Kasumi-1 (cell line): Measurements from ENCODE around the gene CELF1.

Experiments
- DNase-seq, 2 experiments: peaks; one replicate each; lab custom pipeline; 2025; lab: John Stamatoyannopoulos, UW

CELF1 gene

DNA sequence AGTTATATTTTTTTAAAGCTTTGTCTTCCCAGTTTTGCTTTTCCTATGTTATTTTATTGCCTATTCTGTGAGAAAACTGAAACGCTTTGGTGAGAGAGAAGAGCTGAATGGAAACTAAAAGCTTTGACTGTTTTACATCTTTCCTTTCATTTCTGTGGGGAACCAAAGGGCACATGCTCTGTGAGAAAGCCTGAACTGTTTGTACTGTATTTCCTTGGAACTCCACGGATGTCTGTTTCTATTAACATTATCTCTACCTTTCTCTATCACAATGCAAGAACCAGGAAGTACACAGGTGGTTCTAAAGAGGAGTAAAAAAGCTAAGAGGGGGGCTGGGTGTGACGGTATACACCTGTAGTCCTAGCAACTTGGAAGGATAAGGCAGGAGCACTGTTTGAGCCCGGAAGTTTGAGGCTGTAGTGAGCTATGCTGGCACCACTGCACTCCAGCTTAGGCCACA, 43.8 kb downstream of the CELF1 start:
- no peak for DNase-seq

- DNase-seq, result no peak
Measured at GRCh38 chr11:47508240-47508957, 44.5 kb downstream of the CELF1 start.

DNA sequence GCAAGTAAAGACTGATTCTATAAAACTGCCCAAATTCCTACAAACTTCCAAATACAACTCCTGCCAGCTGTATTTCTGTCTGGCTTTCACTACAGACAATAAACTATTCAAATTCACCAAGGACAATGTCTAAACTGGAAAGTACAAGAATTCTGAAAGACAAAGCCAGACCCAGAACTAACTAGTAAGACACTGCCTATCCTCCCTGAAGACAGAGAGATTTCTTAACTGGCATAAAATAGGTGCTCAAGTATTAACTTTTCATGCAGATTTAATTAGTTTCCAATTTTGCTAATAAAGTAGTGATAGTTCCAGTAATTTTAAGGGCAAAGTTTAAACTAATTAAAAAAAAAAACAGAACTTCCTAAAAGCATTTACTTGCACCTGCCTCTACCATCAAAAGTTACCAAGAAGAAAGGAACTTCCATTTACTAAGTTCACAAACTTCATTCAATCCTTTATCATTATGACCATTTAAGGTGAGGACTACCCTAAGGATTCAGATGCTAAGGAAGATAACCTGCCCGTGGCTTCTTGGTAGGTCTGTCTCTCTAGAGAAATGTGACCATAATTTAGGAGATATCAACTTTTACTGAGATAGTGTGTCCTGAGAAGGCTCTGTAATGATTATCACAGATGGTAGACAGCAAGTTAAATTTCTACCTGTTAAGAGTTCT, 45.2 kb downstream of the CELF1 start:
- DNase-seq, result no peak

DNA sequence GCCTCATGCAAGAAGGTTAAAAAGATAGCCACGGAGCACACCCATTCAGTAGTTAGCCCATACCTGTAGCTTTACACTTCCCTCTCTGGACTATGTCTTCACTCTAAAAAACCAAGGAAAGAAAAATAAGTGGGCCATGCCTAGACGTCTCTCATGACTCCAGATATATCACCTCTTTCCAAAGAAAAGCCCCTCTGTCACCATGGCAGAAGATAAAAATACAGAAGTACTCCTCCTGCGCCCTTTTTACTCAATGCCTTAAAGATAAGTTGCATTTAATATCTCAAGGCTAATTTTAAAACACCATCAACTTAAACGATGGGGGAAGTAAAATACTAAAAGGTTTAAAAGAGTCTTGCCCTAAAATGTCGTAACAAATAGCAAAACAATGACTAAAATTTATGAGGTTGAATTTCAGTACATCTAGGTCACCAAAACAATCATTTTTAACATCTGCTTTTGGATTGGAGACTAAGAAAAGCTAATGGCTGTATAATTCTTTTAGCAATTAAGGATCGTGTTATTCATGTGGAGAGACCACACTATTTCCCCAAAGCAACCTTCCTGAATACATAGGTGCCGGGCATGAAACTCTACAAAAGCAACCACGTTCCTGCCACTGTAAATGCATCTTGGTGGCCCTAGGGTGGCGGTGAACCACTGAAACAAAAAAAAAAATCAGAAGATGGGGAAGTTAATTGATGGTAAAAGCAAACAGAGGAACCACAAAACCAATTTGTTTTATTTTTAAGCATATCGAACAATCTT, 46.0 kb downstream of the CELF1 start:
- DNase-seq, result no peak

DNA sequence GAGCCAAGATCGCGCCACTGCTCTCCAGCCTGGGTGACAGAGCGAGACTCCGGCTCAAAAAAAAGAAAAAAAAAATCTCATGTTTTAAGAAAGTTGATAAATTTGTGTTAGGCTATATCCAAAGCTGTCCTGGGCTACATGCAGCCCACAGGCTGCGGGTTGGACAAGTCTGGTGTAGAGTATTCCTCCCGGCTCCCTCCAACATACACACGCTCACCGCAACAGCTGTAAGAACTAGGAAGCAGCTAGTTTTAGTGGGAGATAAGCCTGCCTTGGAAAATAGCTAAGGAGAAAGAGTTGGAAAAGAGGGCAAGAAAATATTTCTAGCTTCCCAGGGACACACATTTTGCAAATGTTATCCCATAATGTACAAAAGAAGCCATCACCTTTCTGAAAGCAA, 46.6 kb downstream of the CELF1 start:
- no peak for DNase-seq

- DNase-seq, result no peak
Measured at GRCh38 chr11:47504910-47505309, 48.0 kb downstream of the CELF1 start.

DNA sequence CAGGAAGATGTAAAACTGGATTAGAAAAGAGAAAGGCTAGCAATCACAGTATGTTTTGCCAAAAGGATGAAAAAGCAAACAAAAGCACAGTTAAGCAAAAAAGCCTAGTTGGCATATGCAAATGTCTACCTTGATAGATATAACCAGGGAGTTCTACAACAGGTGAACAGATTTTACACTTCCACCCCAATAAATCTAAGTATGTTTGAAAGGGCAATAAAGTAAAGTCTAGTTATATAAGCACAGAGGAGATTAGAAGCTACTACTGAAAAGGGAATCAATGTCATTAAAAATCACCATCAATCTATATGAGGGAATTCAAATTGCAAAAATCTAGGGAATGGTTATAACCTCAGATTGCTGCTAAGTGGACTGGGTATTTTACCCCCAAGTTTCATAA, 49.7 kb downstream of the CELF1 start:
- no peak for DNase-seq

GRCh38 chr11:47502767-47503166, 50.2 kb downstream of the CELF1 start:
- DNase-seq, result no peak

DNA sequence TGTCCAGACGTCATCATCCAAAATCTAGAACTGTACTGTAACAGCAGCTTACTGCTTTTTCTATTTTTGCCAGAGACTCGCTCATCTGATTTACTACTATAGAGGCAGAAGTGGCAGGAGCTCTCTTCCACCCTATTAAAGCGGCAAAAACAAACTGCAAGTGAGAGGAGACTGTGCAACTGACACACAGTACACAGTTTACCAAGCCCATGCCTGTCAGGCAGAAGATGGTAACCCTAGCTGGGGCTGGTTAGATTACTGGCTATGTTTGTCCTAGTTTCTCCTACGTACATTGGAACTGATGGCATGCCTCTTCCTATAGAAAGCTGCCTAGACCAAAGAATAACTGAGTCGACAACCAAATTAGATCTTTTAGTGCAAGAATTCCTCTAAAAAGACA, 51.8 kb downstream of the CELF1 start:
- DNase-seq, result no peak

GRCh38 chr11:47500121-47500520, 52.8 kb downstream of the CELF1 start:
- no peak for DNase-seq

DNA sequence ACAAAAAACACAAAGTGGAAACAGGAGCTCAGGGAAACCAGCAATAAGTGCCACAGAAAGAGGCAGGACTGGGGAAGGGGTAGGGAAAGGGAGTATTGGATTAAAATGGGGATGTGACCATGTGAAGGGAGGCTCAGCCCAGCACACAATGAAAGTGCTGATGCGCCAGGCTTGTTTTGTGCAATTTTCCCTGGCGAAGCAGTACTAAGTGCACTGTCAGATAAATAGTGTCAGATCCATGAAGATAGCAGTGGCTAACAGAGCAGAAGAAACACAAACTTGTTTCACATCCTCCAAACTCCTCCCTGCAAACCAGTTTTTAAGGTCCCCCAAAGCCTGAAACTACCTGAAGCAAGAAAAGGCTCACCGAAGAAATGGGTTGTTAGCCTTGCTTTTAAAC, 53.3 kb downstream of the CELF1 start:
- no peak for DNase-seq

DNA sequence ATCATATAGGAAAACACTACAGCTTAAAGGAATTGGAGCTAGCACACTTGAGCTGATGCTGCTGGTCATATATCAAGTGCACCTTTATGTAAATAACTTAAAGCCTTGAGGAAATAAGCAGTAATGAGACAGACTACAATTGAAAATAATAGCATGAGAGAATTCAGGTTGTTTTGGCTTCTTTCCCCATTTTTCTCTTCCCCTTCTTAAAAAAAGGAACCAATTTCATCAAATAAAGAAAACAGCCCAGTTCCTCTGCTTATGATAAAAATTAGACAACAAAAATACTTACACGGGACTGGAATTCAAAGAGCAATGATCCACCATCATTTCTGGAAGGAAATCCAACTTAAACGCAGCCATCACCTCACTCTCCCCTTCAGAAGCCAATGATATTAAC, 53.8 kb downstream of the CELF1 start:
- peak; percentile 11 to 32 for DNase-seq

- no peak for DNase-seq
Measured at GRCh38 chr11:47498584-47499152, 54.3 kb downstream of the CELF1 start.

DNA sequence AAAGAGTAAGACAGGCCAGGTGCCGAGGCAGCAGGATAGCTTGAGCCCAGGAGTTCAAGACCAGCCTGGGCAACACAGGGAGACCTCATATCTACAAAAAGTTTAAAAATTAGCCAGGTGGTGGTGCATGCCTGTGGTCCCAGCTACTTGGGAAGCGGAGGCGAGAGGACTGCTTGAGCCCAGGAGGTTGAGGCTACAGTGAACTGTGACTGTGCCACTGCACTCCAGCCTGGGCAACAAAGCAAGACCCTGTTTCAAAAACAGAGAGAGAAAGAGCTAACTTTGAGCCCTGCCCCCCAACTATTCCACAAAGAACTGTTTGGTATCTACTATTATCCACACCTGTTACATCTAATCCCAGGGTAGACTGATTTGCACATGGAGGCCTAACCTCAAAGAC, 54.8 kb downstream of the CELF1 start:
- DNase-seq, result no peak

DNA sequence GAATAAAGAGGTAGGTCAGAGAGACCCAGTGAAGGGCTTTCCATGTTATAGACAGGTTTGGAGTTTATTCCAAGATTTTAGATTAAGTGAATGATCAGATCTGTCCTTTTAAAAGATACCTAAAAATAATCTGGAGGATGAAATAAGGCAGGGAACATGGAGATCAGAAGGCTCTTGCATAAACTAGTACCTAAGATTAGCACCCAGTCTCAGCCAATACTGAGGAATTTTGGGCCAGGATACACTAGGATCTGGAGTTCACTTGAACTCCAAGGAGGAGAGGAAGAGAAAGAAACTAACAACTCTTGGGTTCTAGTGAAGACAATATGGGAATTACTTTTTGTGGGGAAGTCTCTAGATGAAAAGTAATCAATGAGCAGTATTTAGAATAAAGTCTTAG, 56.1 kb downstream of the CELF1 start:
- DNase-seq, result no peak

- no peak for DNase-seq
Measured at GRCh38 chr11:47495856-47496217, 57.1 kb downstream of the CELF1 start.

- no peak for DNase-seq
Measured at GRCh38 chr11:47495011-47495855, 57.7 kb downstream of the CELF1 start.

DNA sequence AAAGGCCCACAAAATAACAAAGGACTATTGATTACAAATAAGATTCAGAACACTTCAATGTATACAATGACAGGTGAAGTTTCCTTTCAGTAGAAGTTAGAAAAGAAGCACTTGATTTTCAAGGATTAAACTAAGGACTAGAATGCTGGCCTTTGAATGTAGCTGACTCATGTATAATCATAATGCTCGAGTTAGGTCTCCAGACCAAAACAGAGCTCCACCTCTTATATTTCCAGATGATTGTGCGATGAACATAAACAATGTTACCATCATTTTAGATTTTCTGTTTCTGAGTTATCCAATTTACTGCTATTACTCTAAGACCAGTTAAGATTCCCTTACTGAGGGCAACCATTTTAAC, 63.6 kb downstream of the CELF1 start:
- no peak for DNase-seq

DNA sequence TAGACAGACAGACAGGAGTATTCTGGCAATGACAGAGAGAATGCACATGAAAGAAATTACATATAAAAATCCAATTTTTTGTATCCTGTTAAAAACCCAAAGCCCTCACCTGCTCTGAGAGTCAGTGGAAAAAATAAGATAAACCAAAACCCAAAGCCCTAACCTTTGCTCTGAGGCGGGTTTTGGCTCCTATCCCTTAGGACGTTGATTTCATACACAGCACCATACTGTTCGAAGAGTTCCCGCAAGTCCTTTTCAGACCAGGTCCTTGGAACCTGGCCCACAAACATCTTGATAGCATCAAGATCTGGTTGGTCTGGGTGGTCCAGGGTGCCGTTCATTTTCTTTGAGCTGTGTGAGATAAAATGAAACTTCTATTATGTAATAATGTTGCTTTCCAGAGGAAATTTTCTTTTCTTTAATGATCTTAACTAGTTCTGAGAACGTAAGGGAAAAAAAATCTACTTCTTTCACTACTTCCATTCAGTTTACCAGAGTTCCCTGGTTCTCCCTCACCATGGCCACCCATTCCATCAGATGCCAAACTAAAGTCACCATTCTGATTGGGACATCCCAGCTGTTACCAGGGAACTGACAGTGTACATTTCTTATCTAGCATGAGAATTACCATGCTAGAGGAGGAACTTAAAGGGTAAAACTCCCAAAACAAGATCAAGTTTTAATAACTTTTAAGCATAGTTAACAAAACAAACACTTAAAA, 64.1 kb downstream of the CELF1 start:
- no peak for DNase-seq

DNA sequence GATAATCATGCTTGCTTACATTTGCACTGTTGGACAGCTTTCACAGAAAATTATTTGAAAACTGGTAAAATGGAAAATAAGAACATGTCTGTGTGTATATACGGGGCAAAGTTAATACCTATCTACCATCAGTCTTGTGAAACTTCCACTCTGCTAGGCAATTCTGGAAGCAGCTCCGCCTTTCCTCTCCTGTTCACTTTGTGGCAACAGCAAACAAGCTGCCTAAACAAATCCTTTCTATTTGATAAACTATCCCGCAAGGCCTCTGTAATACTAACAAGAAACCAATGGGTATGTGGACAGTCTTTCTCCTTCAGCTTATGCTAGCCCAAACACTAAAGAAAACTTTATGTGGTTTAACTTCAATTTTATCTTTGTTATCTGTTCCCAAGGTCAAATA, 64.8 kb downstream of the CELF1 start:
- DNase-seq, result no peak

DNA sequence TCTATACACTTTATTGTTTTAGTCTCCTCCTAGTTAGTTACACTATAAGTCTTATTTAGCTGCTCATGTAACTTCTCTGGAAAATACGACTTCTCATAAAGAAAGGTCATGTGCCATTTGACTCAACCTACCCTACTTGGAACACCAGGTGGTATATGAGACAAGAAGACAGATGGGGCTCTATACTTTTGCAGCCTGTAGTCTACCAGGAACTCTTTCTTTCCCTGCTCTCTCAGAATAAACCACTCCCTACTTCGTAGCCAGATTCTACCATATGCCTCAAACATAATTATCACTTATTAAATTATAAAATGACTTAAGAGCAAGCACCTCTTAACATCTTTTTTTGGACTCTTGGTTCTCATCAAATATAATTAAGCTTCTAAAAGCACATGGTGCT, 65.5 kb downstream of the CELF1 start:
- DNase-seq, result no peak
